NCI-H2081 (cell line): ENCODE results near the gene RNASE3.
"Not testable (repeated sequence)": the region's sequence is repeated elsewhere in the genome, so short reads cannot be mapped to it uniquely, and the experiment has no call there.

Experiments used
- DNase-seq, 2 experiments: peaks; one replicate each; lab custom pipeline; 2025; lab: John Stamatoyannopoulos, UW

The RNASE3 gene

DNA sequence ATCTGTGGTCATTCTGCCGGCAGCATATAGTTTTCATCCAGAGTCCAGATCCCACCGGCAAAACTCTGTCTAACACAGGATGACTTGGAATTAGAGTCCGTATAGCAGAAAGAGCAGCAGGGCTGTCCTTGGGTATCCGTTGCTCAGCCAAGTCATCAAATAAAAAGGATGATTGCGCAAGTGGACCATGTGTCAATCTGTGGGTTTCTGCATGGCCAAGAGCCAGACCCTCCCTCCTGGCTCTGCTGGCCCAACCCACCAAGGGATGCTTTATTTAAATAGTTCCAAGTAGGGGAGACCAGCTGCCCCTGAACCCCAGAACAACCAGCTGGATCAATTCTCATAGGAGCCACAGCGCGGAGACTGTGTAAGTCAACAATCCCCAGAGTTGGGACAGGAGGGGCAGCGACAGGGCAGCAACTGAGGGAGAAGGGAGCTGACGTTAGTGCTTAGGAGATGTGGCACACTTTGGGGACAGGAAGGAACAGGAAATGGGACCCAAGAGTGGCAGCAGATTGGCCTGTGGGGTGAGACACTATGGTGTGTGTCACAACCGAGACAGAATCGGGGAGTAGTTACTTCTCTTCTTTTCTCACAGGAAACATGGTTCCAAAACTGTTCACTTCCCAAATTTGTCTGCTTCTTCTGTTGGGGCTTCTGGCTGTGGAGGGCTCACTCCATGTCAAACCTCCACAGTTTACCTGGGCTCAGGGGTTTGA, 28.0 kb downstream of the RNASE3 start:
- DNase-seq, result not testable (repeated sequence)

DNA sequence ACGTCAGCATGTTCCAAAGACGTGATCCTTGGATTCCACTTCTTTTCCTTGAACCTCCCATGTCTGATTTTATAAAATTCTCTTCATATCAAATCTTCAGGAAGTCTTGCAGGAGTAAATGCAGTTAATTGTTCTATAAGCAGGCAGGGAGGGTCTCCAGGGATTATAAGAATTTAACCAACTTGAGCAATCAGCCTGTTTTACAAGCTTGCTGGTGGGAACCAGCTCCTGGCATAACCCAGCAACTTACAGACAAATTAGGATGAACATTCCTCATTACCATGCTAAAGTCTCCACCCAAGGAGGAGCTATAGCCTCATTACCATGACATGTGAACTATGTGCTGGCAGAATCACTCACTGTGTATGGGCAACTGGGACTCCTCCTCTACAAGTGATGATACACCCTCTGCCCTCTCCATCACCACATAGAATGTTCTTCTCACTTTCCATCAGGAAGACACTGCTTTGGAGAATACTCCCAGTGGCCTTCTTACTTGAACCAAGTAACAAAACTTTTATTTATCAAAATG, 32.6 kb downstream of the RNASE3 start:
- not testable (repeated sequence) for DNase-seq

DNA sequence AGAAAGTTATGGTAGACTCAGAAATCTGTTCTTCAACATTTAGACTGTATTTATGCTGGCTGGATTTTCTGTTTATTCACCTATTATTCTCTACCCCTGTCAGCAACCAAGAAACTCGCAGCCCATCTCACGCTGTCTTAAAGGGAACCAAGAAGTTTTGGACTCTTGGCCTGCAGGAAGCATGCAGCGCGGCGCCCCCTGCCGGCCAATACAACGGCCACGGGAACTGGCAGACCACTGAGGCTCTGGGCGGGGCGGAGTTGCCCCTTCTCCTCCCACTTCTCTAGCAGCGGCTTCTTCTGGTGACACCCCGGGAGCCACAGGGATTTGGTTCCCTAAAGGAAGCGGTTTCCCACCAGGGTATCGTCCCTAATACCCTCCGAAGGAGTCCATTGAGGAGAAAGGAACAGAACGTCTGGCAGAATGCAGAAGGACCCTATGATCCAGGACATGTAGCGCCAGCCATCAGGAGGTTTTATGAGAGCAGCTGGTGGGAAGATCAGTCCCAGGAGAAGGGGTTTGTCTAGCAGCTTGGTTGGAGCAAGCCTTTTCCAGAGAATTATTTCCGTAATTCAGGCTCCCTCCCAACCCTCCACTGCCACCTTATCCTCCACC, 43.1 kb downstream of the RNASE3 start:
- DNase-seq, result no peak

DNA sequence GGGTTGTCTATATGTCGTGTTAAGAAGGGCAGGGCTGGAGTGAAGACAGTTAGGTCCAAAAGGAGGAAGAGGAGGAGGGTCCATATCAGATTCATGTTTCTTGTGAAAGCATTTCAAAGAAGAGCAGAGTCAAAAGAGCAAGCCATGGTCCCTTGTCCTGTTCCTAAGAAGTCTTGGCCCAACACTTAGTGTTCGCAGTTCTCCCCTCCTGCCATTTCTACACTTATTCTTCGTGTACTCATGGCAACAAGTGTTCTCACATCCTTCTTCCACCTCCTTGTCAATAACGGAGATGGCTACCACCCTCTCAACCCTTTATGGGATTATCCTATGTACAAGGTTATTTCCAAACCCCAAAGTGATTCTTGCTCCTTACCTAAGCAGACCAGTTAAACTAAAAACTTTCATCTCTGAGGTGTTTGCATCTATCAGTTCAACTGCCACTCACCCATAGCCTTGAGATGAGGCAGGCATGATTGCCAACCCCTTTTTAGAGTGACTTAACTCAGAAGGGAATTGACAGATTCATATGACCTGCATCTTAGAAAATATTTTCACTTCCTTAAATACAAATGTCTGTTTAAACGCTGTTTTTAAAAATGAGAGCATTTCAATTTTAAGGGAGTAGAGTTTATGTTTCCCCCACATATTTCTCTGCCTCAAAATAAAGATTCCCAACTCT, 44.3 kb downstream of the RNASE3 start:
- DNase-seq, result no peak
